ENCODE measurements around the gene DAW1. TPM values are rescaled to one million over a fixed set of nuclear protein-coding genes. Genes with fewer than 3 reads are reported as not detected.
A peak's percentile ranks its signal among the peaks of the same experiment; 100 is the strongest.

DAW1 gene
- total RNA-seq, 1 experiment from 2014 or later = 0.26 TPM

GRCh38 chr2:227860221-227860641, 11.2 kb upstream of the DAW1 start:
- Histone ChIP-seq H3K27ac (ENCODE audit: low read length) (no peak overlapping the region), H3K27me3 (ENCODE audit: control insufficient read depth, insufficient read depth, low read length) (no peaks in the 10 kb centered on the region)

GRCh38 chr2:227861011-227861410, 10.4 kb upstream of the DAW1 start:
- TF ChIP-seq TCF7L2 (IDR thresholded peaks at IDR 0.05; ENCODE audit: low read depth, low read length) = no peak
- no peak for TF ChIP-seq SIN3A (IDR thresholded peaks at IDR 0.05; ENCODE audit: borderline replicate concordance, insufficient read depth, low read depth, low read length)
- TF ChIP-seq POLR2AphosphoS5 (IDR thresholded peaks at IDR 0.05; ENCODE audit: low read depth, low read length) = no peak
- TF ChIP-seq REST (IDR thresholded peaks at IDR 0.05; ENCODE audit: insufficient read depth in 1 of 2, low read depth in 2 of 2, low read length in 1 of 2) = no peak
- no peak for TF ChIP-seq CTCF (IDR thresholded peaks at IDR 0.05)
- ATAC-seq (no peak), DNase-seq (ENCODE audit: low read depth, low spot score) (no peak)
- intact Hi-C loops (cut with micrococcal nuclease; ENCODE audit: unreplicated experiment) = no loop called here
- H3K36me3 ChIP-seq (ENCODE audit: control insufficient read depth, insufficient read depth, low read length) = no peaks in the 10 kb centered on the region
- no TSS peak for BruUV-seq (replicated peaks)
- no peaks in the 10 kb centered on the region for H3K27me3 ChIP-seq (ENCODE audit: control insufficient read depth, insufficient read depth, low read length)
- in situ Hi-C loops (cut with HindIII; ENCODE audit: low pct_unique_long_range_greater_than_20kb, low sequenced_read_pairs) = no loop called here
- H3K9me3 ChIP-seq (ENCODE audit: control insufficient read depth, insufficient read depth, low read depth, low read length) = no peaks in the 10 kb centered on the region
- ChIA-PET CTCF (no interaction called here), POLR2A (no interaction called here)
- peaks cover 8% of the 10 kb centered on the region for H3K4me1 ChIP-seq (ENCODE audit: control insufficient read depth, insufficient read depth, low read length)
- no peak overlapping the region for H3K4me3 ChIP-seq (ENCODE audit: low read depth in 2 of 2, low read length in 2 of 2)
- H3K27ac ChIP-seq (ENCODE audit: low read length) = no peak overlapping the region

More at GRCh38 chr2:227860221-227860641, 11.2 kb upstream of the DAW1 start:
- BruUV-seq (replicated peaks) = no TSS peak
- CTCF ChIA-PET = no interaction called here
- in situ Hi-C loops (cut with HindIII; ENCODE audit: low pct_unique_long_range_greater_than_20kb, low sequenced_read_pairs) = no loop called here
- peaks cover 8% of the 10 kb centered on the region for H3K4me1 ChIP-seq (ENCODE audit: control insufficient read depth, insufficient read depth, low read length)
- TF ChIP-seq TCF7L2 (IDR thresholded peaks at IDR 0.05; ENCODE audit: low read depth, low read length) = no peak
- no peak for TF ChIP-seq SIN3A (IDR thresholded peaks at IDR 0.05; ENCODE audit: borderline replicate concordance, insufficient read depth, low read depth, low read length)
- H3K9me3 ChIP-seq (ENCODE audit: control insufficient read depth, insufficient read depth, low read depth, low read length) = no peaks in the 10 kb centered on the region
- H3K4me3 ChIP-seq (ENCODE audit: low read depth in 2 of 2, low read length in 2 of 2) = no peak overlapping the region
- ATAC-seq (no peak; the same call in 1 of the 2 replicates), DNase-seq (ENCODE audit: low read depth, low spot score) (no peak)
- intact Hi-C loops (cut with micrococcal nuclease; ENCODE audit: unreplicated experiment) = no loop called here
- POLR2A ChIA-PET = no interaction called here
- no peaks in the 10 kb centered on the region for H3K36me3 ChIP-seq (ENCODE audit: control insufficient read depth, insufficient read depth, low read length)

GRCh38 chr2:227862227-227862740, 9.1 kb upstream of the DAW1 start:
- no peak overlapping the region for H3K4me3 ChIP-seq (ENCODE audit: low read depth in 2 of 2, low read length in 2 of 2)
- peaks cover 8% of the 10 kb centered on the region for H3K4me1 ChIP-seq (ENCODE audit: control insufficient read depth, insufficient read depth, low read length)
- DNase-seq (ENCODE audit: low read depth, low spot score) = no peak
- H3K9me3 ChIP-seq (ENCODE audit: control insufficient read depth, insufficient read depth, low read depth, low read length) = no peaks in the 10 kb centered on the region
- H3K36me3 ChIP-seq (ENCODE audit: control insufficient read depth, insufficient read depth, low read length) = no peaks in the 10 kb centered on the region
- intact Hi-C loops (cut with micrococcal nuclease; ENCODE audit: unreplicated experiment) = no loop called here
- no peak for ATAC-seq
- BruUV-seq (replicated peaks) = no TSS peak
- H3K27me3 ChIP-seq (ENCODE audit: control insufficient read depth, insufficient read depth, low read length) = no peaks in the 10 kb centered on the region
- CTCF ChIA-PET = interaction anchor here (0.7 kb wide), 2 partner anchors 204 to 772 kb away, joined by 3 read pairs; no protein-coding TSS in a partner anchor
- in situ Hi-C loops (cut with HindIII; ENCODE audit: low pct_unique_long_range_greater_than_20kb, low sequenced_read_pairs) = no loop called here
- H3K27ac ChIP-seq (ENCODE audit: low read length) = no peak overlapping the region
- TF ChIP-seq REST (IDR thresholded peaks at IDR 0.05; ENCODE audit: insufficient read depth in 1 of 2, low read depth in 2 of 2, low read length in 1 of 2) (no peak), CTCF (IDR thresholded peaks at IDR 0.05) (peak; percentile 76; the same call in 1 of the 2 replicates)
- POLR2A ChIA-PET = no interaction called here

Data from Panc1 (cell line).